Measurements from ENCODE around the gene STIM1. TPM values are rescaled to one million over a fixed set of nuclear protein-coding genes. Genes with fewer than 3 reads are reported as not detected.

STIM1 gene
- total RNA-seq, 6 experiments from 2014 or later = 36.4 to 48.0 (median 40.5) TPM

GRCh38 chr11:3907590-3907989 is 52.1 kb downstream of the STIM1 start:
- WGBS (ENCODE audit: insufficient coverage, low coverage, low lambda C conversion rate, missing lambda C conversion rate) = 76% methylated on average over 2 of the region's 2 CpGs
- intact Hi-C loops (cut with DNase I) = no loop called here
- Histone ChIP-seq H3K36me3 (no peaks in the 10 kb centered on the region), H3K27me3 (no peaks in the 10 kb centered on the region), H3K27ac (no peak overlapping the region), H3K4me1 (peaks cover 1 to 43% (median 18%) of the 10 kb centered on the region in 4 donors), H3K9me3 (no peaks in the 10 kb centered on the region), H3K4me3 (no peak overlapping the region)
- no peak for DNase-seq
- TF ChIP-seq POLR2A (IDR thresholded peaks at IDR 0.05) (no peak), CTCF (IDR thresholded peaks at IDR 0.05) (no peak)
- ATAC-seq = no peak

GRCh38 chr11:3909901-3910300 is 54.4 kb downstream of the STIM1 start:
- ATAC-seq (no peak), DNase-seq (no peak)
- intact Hi-C loops (cut with DNase I) = no loop called here
- no peaks in the 10 kb centered on the region for H3K27me3 ChIP-seq
- no peak overlapping the region for H3K27ac ChIP-seq
- WGBS (ENCODE audit: insufficient coverage, low coverage, low lambda C conversion rate, missing lambda C conversion rate) = 58% methylated on average over 3 of the region's 3 CpGs
- peaks cover 0 to 43% (median 23%) of the 10 kb centered on the region in 4 donors for H3K4me1 ChIP-seq
- no peak for TF ChIP-seq CTCF (IDR thresholded peaks at IDR 0.05)
- no peak for TF ChIP-seq POLR2A (IDR thresholded peaks at IDR 0.05)
- H3K9me3 ChIP-seq = no peaks in the 10 kb centered on the region
- no peaks in the 10 kb centered on the region for H3K36me3 ChIP-seq
- H3K4me3 ChIP-seq = no peak overlapping the region

- intact Hi-C loops (cut with DNase I) = no loop called here
- Histone ChIP-seq H3K36me3 (no peaks in the 10 kb centered on the region), H3K27me3 (no peaks in the 10 kb centered on the region), H3K9me3 (no peaks in the 10 kb centered on the region), H3K27ac (no peak overlapping the region), H3K4me1 (peaks cover 0 to 43% (median 18%) of the 10 kb centered on the region in 4 donors), H3K4me3 (no peak overlapping the region)
- TF ChIP-seq CTCF (IDR thresholded peaks at IDR 0.05) (no peak), POLR2A (IDR thresholded peaks at IDR 0.05) (no peak)
- 100% methylated on average over 3 of the region's 3 CpGs for WGBS (ENCODE audit: insufficient coverage, low coverage, low lambda C conversion rate, missing lambda C conversion rate)
- DNase-seq = no peak
- no peak for ATAC-seq
Measured at GRCh38 chr11:3911908-3912505, 56.5 kb downstream of the STIM1 start.

GRCh38 chr11:3913921-3914320 is 58.5 kb downstream of the STIM1 start:
- H3K4me3 ChIP-seq = no peak overlapping the region
- peak overlapping the region in 2 of 3 donors; percentile 62 to 64 for H3K27ac ChIP-seq
- DNase-seq = no peak
- no peaks in the 10 kb centered on the region for H3K9me3 ChIP-seq
- intact Hi-C loops (cut with DNase I) = no loop called here
- no peaks in the 10 kb centered on the region for H3K27me3 ChIP-seq
- no peaks in the 10 kb centered on the region for H3K36me3 ChIP-seq
- H3K4me1 ChIP-seq = peaks cover 0 to 39% (median 16%) of the 10 kb centered on the region in 4 donors
- WGBS (ENCODE audit: insufficient coverage, low coverage, low lambda C conversion rate, missing lambda C conversion rate) = 24% methylated on average over 5 of the region's 5 CpGs
- ATAC-seq = peak in 3 of 4 donors; percentile 29 to 50 (median 49)
- TF ChIP-seq CTCF (IDR thresholded peaks at IDR 0.05) = no peak
- TF ChIP-seq POLR2A (IDR thresholded peaks at IDR 0.05) = no peak

All from right lobe of liver (tissue), 6 donors.